Ectodermal cell (in vitro differentiated cells): ENCODE results near the gene DCK.
"Not testable (repeated sequence)": the region's sequence is repeated elsewhere in the genome, so short reads cannot be mapped to it uniquely, and the experiment has no call there.

ENCODE experiments used
- H3K27ac ChIP-seq: 2 replicates; pipeline ENCODE4 v1.7.0; 2013; ENCODE audit warnings: mild to moderate bottlenecking, low read depth, low read length; ENCODE audit not compliant: insufficient read depth, poor library complexity, severe bottlenecking
- H3K27me3 ChIP-seq: 2 replicates; pipeline ENCODE4 v1.7.0; 2013; ENCODE audit warnings: mild to moderate bottlenecking, low read length; ENCODE audit not compliant: insufficient read depth, control insufficient read depth, poor library complexity, severe bottlenecking
- H3K36me3 ChIP-seq: one replicate; pipeline ENCODE4 v1.7.0; 2013; ENCODE audit warnings: low read length; ENCODE audit not compliant: control insufficient read depth, insufficient read depth
- H3K4me1 ChIP-seq: one replicate; pipeline ENCODE4 v1.7.0; 2013; ENCODE audit warnings: low read length; ENCODE audit not compliant: control insufficient read depth, insufficient read depth
- H3K4me3 ChIP-seq: 2 replicates; pipeline ENCODE4 v1.7.0; 2013; ENCODE audit warnings: low read depth, low read length, control low read depth; ENCODE audit not compliant: insufficient read depth
- H3K9me3 ChIP-seq: 2 replicates; pipeline ENCODE4 v1.7.0; 2013; ENCODE audit warnings: mild to moderate bottlenecking, low read length, moderate library complexity; ENCODE audit not compliant: control insufficient read depth
- WGBS, 2 experiments: methylation state at CpG; one replicate each; pipeline ENCODE4 v1.1.7; 2013; ENCODE audit warnings: missing lambda C conversion rate in 2 of 2; 5-methylcytosine and 5-hydroxymethylcytosine counted together

The DCK gene

DNA sequence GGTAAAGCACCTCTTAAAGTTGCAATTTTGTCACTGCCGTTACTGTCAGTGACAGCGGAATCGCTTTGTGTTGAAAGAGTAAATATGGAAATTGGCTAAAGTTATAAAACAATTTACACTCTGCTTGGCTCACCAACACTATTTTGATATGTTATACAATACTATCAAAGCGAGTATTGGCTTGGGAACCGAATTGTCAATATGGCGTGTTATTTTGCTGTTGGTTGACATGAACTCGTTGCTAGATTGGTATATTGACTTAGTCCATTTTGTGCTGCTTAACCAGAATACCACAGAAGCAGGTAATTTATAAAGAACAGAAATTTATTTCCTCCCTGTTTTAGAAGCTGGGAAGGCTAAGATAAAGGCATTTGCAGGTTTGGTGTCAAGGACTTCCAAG, 58.6 kb downstream of the DCK start:
- H3K27me3 ChIP-seq, result no peaks in the 10 kb centered on the region
- no peak overlapping the region for H3K27ac ChIP-seq
- H3K36me3 ChIP-seq, result no peaks in the 10 kb centered on the region
- H3K4me3 ChIP-seq, result no peak overlapping the region
- no peaks in the 10 kb centered on the region for H3K9me3 ChIP-seq
- H3K4me1 ChIP-seq, result no peaks in the 10 kb centered on the region
- WGBS, 2 experiments, result 83 to 88% methylated on average over 4 to 7 of the region's 7 CpGs

DNA sequence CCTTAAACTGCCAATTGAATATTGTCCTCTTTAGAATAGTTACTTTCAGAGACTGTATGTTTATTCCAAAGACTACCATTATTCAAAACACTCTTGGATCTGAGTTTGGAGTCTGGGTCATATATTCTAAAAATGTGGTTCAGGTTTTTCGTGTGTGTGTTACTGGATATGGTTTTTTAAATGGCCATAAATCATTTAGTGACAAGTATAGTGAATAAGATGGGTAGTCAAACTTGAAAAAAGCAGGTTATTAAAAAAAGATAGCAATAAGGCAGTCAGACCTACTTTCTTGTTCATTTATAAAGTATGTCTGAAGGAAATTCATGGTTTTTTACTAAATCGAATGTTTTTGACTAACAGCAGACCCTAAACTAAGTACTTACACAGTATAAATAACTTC, 59.3 kb downstream of the DCK start:
- H3K4me3 ChIP-seq, result no peak overlapping the region
- no peaks in the 10 kb centered on the region for H3K4me1 ChIP-seq
- no peaks in the 10 kb centered on the region for H3K36me3 ChIP-seq
- H3K27ac ChIP-seq, result no peak overlapping the region
- no peaks in the 10 kb centered on the region for H3K9me3 ChIP-seq
- WGBS, 2 experiments, result 87% methylated on average over 1 of the region's 2 CpGs
- no peaks in the 10 kb centered on the region for H3K27me3 ChIP-seq

DNA sequence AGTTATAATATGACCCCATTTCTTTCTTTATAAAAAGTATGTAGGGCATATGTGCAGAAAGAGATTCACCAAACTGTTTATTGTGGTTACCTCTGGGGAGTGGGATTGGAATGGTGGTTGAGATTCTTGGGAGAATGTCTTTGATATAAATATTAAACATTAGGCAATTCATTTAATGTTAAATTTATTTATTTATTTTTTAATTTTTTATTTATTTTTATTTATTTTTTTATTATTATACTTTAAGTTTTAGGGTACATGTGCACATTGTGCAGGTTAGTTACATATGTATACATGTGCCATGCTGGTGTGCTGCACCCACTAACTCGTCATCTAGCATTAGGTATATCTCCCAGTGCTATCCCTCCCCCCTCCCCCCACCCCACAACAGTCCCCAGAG, 60.2 kb downstream of the DCK start:
- no CpG with 5 or more reads among the region's 1 CpG for WGBS, 2 experiments
- not testable (repeated sequence) for H3K27me3 ChIP-seq, H3K4me1 ChIP-seq, H3K9me3 ChIP-seq, H3K36me3 ChIP-seq, H3K27ac ChIP-seq, H3K4me3 ChIP-seq

DNA sequence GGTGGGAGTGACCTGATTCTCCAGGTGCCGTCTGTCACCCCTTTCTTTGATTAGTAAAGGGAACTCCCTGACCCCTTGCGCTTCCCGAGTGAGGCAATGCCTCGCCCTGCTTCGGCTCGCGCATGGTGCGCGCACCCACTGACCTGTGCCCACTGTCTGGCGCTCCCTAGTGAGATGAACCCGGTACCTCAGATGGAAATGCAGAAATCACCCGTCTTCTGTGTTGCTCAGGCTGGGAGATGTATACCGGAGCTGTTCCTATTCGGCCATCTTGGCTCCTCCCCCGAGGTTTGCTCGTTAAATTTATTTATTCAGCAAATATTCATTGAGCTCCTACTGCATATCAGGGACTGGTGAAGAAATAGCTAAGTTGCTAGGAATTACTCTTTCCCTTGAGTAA, 66.1 kb downstream of the DCK start:
- not testable (repeated sequence) for H3K9me3 ChIP-seq, H3K4me1 ChIP-seq, H3K27ac ChIP-seq, H3K4me3 ChIP-seq, H3K36me3 ChIP-seq, H3K27me3 ChIP-seq
- 88 to 93% methylated on average over 10 to 16 of the region's 16 CpGs for WGBS, 2 experiments

GRCh38 chr4:71062436-71062835, 69.0 kb downstream of the DCK start:
- Histone ChIP-seq H3K27me3 (no peaks in the 10 kb centered on the region), H3K27ac (no peak overlapping the region), H3K36me3 (no peaks in the 10 kb centered on the region), H3K4me3 (no peak overlapping the region), H3K9me3 (no peaks in the 10 kb centered on the region), H3K4me1 (no peaks in the 10 kb centered on the region)
- WGBS, 2 experiments, result 100% methylated on average over 1 to 2 of the region's 2 CpGs

DNA sequence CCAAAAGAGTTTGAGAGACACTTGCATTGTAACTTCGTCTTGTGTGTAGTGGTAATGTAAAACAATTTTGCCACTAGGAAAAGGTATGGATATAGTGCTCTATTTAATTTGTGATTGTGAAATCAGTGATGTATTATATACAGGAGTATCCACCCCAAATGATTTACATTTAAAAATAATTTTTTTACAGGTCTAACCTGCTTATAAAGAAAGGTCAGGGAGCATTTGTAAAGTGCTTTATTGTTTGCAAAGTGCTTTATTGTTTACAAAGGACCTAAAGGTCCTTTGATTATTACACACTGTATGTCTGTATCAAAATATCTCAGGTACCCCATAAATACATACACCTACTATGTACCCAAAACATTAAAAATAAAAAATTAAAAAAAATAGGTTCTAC, 70.3 kb downstream of the DCK start:
- Histone ChIP-seq H3K27ac (no peak overlapping the region), H3K27me3 (no peaks in the 10 kb centered on the region), H3K9me3 (no peaks in the 10 kb centered on the region), H3K4me3 (no peak overlapping the region), H3K36me3 (no peaks in the 10 kb centered on the region), H3K4me1 (no peaks in the 10 kb centered on the region)
- 92 to 96% methylated on average over 1 of the region's 1 CpG for WGBS, 2 experiments

GRCh38 chr4:71064521-71064920, 71.1 kb downstream of the DCK start:
- H3K4me1 ChIP-seq, result no peaks in the 10 kb centered on the region
- H3K9me3 ChIP-seq, result no peaks in the 10 kb centered on the region
- H3K27me3 ChIP-seq, result no peaks in the 10 kb centered on the region
- H3K4me3 ChIP-seq, result no peak overlapping the region
- H3K36me3 ChIP-seq, result no peaks in the 10 kb centered on the region
- H3K27ac ChIP-seq, result no peak overlapping the region
- 93 to 97% methylated on average over 6 of the region's 6 CpGs for WGBS, 2 experiments

GRCh38 chr4:71065991-71066510, 72.6 kb downstream of the DCK start:
- 92 to 100% methylated on average over 1 to 2 of the region's 2 CpGs for WGBS, 2 experiments
- Histone ChIP-seq H3K4me1 (no peaks in the 10 kb centered on the region), H3K4me3 (no peak overlapping the region), H3K27ac (no peak overlapping the region), H3K36me3 (no peaks in the 10 kb centered on the region), H3K9me3 (no peaks in the 10 kb centered on the region), H3K27me3 (no peaks in the 10 kb centered on the region)

DNA sequence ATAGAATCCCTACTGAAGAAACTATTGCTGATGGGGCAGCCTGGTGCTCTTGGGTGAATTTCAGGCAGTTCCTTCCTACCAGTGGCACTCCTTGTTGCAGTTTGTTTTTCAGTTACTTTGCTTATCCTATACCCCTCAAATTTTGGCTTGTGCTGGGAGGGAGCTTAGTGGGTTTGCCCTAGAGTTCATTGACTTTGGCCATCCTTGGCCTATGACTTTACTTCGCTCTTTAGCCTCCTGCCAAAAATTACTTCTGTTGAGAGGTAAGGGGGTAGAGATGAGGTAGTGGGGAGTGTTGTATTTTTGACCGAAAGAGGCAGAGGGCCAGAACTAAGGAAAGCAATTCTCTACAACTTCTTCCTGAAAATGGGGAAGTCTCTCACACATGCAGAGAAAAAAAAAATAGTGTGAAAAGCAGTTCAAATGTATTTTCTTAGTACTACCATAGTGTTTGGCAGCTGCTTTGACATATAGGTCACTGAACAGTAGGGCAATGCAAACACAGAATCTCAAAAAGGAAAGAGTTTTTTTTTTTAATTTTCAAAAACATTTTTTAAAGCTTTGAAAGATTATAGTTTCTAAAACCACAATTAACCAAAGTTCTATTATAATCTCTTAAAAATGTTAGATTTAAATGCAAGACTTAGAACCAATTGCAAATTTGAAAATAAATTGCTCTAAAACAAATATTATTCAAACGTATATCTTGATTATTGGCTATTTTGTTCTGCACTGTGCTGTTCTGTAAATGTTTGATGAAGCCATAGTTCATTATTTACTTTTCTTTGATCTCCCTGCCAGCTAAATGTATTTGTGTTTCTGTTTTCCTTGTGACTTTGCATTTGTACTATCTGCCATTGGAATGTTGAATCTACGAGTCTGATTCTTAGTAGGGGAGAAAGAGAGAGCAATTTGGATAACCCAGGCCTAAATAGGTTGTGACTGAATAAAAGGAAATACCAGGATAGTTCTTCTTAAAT, 73.6 kb downstream of the DCK start:
- Histone ChIP-seq H3K4me3 (no peak overlapping the region), H3K4me1 (no peaks in the 10 kb centered on the region), H3K9me3 (no peaks in the 10 kb centered on the region), H3K27ac (no peak overlapping the region), H3K36me3 (no peaks in the 10 kb centered on the region), H3K27me3 (no peaks in the 10 kb centered on the region)
- 91 to 96% methylated on average over 3 to 4 of the region's 4 CpGs for WGBS, 2 experiments

- no peaks in the 10 kb centered on the region for H3K27me3 ChIP-seq
- 87 to 100% methylated on average over 1 of the region's 1 CpG for WGBS, 2 experiments
- H3K4me1 ChIP-seq, result no peaks in the 10 kb centered on the region
- H3K27ac ChIP-seq, result no peak overlapping the region
- H3K36me3 ChIP-seq, result no peaks in the 10 kb centered on the region
- H3K4me3 ChIP-seq, result no peak overlapping the region
- H3K9me3 ChIP-seq, result no peaks in the 10 kb centered on the region
Measured at GRCh38 chr4:71069063-71069462, 75.6 kb downstream of the DCK start.
